ENCODE results near the gene KATNAL1. TPM values are rescaled to one million over a fixed set of nuclear protein-coding genes. Genes with fewer than 3 reads are reported as not detected.
A peak's percentile ranks its signal among the peaks of the same experiment; 100 is the strongest.

KATNAL1 gene
- total RNA-seq, 1 donor from 2014 or later, result 46.9 TPM

GRCh38 chr13:30253830-30254229, 53.5 kb downstream of the KATNAL1 start:
- Histone ChIP-seq H3K36me3 (peaks cover 23% of the 10 kb centered on the region), H3K9me3 (replicated peaks) (peaks cover 9% of the 10 kb centered on the region), H3K4me1 (peaks cover 20% of the 10 kb centered on the region), H3K4me3 (no peak overlapping the region), H3K27me3 (ENCODE audit: low read depth) (no peaks in the 10 kb centered on the region), H3K27ac (replicated peaks) (no peak overlapping the region)
- no peak for DNase-seq
- TF ChIP-seq CTCF (IDR thresholded peaks at IDR 0.05; ENCODE audit: borderline replicate concordance), result no peak
- intact Hi-C loops (cut with micrococcal nuclease), result no loop called here

GRCh38 chr13:30247406-30247805, 59.9 kb downstream of the KATNAL1 start:
- Histone ChIP-seq H3K27me3 (ENCODE audit: low read depth) (no peaks in the 10 kb centered on the region), H3K27ac (replicated peaks) (no peak overlapping the region), H3K4me1 (peaks cover 12% of the 10 kb centered on the region), H3K36me3 (peaks cover 11% of the 10 kb centered on the region), H3K4me3 (no peak overlapping the region), H3K9me3 (replicated peaks) (peaks cover 11% of the 10 kb centered on the region)
- intact Hi-C loops (cut with micrococcal nuclease), result no loop called here
- no peak for TF ChIP-seq CTCF (IDR thresholded peaks at IDR 0.05; ENCODE audit: borderline replicate concordance)
- DNase-seq, result no peak

- Histone ChIP-seq H3K9me3 (replicated peaks) (no peaks in the 10 kb centered on the region), H3K4me1 (no peaks in the 10 kb centered on the region), H3K27ac (replicated peaks) (peak overlapping the region; percentile 25), H3K4me3 (no peak overlapping the region), H3K27me3 (ENCODE audit: low read depth) (no peaks in the 10 kb centered on the region), H3K36me3 (peaks cover 5% of the 10 kb centered on the region)
- intact Hi-C loops (cut with micrococcal nuclease), result no loop called here
- TF ChIP-seq CTCF (IDR thresholded peaks at IDR 0.05; ENCODE audit: borderline replicate concordance), result no peak
- peak; percentile 35 for DNase-seq
These were observed 65.8 kb downstream of the KATNAL1 start for GRCh38 chr13:30241532-30241931.

GRCh38 chr13:30240608-30241007, 66.7 kb downstream of the KATNAL1 start:
- intact Hi-C loops (cut with micrococcal nuclease), result no loop called here
- no peak for TF ChIP-seq CTCF (IDR thresholded peaks at IDR 0.05; ENCODE audit: borderline replicate concordance)

GRCh38 chr13:30235216-30235615, 72.1 kb downstream of the KATNAL1 start:
- Histone ChIP-seq H3K4me1 (peaks cover 4% of the 10 kb centered on the region), H3K4me3 (no peak overlapping the region), H3K36me3 (peaks cover 16% of the 10 kb centered on the region), H3K9me3 (replicated peaks) (no peaks in the 10 kb centered on the region), H3K27me3 (ENCODE audit: low read depth) (no peaks in the 10 kb centered on the region), H3K27ac (replicated peaks) (no peak overlapping the region)
- no peak for TF ChIP-seq CTCF (IDR thresholded peaks at IDR 0.05; ENCODE audit: borderline replicate concordance)
- no peak for DNase-seq
- intact Hi-C loops (cut with micrococcal nuclease), result no loop called here

More at GRCh38 chr13:30240608-30241007, 66.7 kb downstream of the KATNAL1 start:
- Histone ChIP-seq H3K36me3 (peaks cover 9% of the 10 kb centered on the region), H3K4me1 (no peaks in the 10 kb centered on the region), H3K4me3 (no peak overlapping the region), H3K9me3 (replicated peaks) (no peaks in the 10 kb centered on the region), H3K27me3 (ENCODE audit: low read depth) (no peaks in the 10 kb centered on the region), H3K27ac (replicated peaks) (no peak overlapping the region)
- no peak for DNase-seq

Data from left ventricle myocardium inferior (tissue), 1 donor.